Cardiac septum (tissue), 1 donor: ENCODE measurements around the gene PPEF1. TPM values are rescaled to one million over a fixed set of nuclear protein-coding genes. Genes with fewer than 3 reads are reported as not detected.

ENCODE experiments used
- DNase-seq: peaks from one replicate; pipeline ENCODE4 v3.0.0-alpha.2; 2020; ENCODE audit warnings: low spot score
- intact Hi-C: fragments of 100-400 bp; cut with DNase I; formaldehyde crosslinking; loops from one replicate; pipeline ENCODE4 v1.14.0; 2022
- long read RNA-seq: library from polyadenylated mRNA; unstranded; transcript quantifications from one replicate; pipeline ENCODE4 v2.0.0, GENCODE V29; 2021
- total RNA-seq: library from RNA; stranded (reverse); fragmentation: NEBNext Ultra II Directional; extraction: Animal tissue kit (Norgen Biotek cat#: 25700); gene quantifications from one replicate; pipeline ENCODE4 v1.2.1, GENCODE V29; 2021
- donor health status: DM: no; HTN: no; CAD: no.

PPEF1 gene
- total RNA-seq = 0.19 TPM
- long read RNA-seq = 0 reads

- intact Hi-C loops = no loop called here
- DNase-seq = no peak
Measured at GRCh38 chrX:18707426-18708049, at the start of gene PPEF1. PPEF1 (plus strand) TSS chrX:18707645; CDS start chrX:18707781, 136 bp downstream.

GRCh38 chrX:18661273-18661672 is 46.2 kb upstream of the PPEF1 start:
- no peak for DNase-seq
- intact Hi-C loops = no loop called here

- no peak for DNase-seq
- intact Hi-C loops = no loop called here
Measured at GRCh38 chrX:18664947-18665346, 42.5 kb upstream of the PPEF1 start.

GRCh38 chrX:18666614-18667013 is 40.8 kb upstream of the PPEF1 start:
- DNase-seq = no peak
- intact Hi-C loops = no loop called here

- intact Hi-C loops = no loop called here
- no peak for DNase-seq
Measured at GRCh38 chrX:18668071-18668835, 39.2 kb upstream of the PPEF1 start.

GRCh38 chrX:18672008-18672407 is 35.4 kb upstream of the PPEF1 start, which contains the start of gene RS1:
RS1 (minus strand) TSS chrX:18672108; CDS start chrX:18672068, 40 bp downstream.
- intact Hi-C loops = loop anchor here (5.0 kb wide), 1 partner anchor 215 kb away; no protein-coding TSS in a partner anchor
- DNase-seq = no peak

- intact Hi-C loops = loop anchor here (5.0 kb wide), 1 partner anchor 213 kb away; no protein-coding TSS in a partner anchor
- DNase-seq = no peak
Measured at GRCh38 chrX:18674417-18674787, 33.0 kb upstream of the PPEF1 start.

GRCh38 chrX:18674788-18675735 is 32.4 kb upstream of the PPEF1 start:
- intact Hi-C loops = loop anchor here (5.0 kb wide), 1 partner anchor 212 kb away; no protein-coding TSS in a partner anchor
- DNase-seq = peak; percentile 90

- DNase-seq = no peak
- intact Hi-C loops = no loop called here
Measured at GRCh38 chrX:18676050-18676449, 31.4 kb upstream of the PPEF1 start.

GRCh38 chrX:18676470-18676869 is 31.0 kb upstream of the PPEF1 start:
- DNase-seq = no peak
- intact Hi-C loops = no loop called here

- intact Hi-C loops = no loop called here
- DNase-seq = no peak
Measured at GRCh38 chrX:18677161-18677869, 30.1 kb upstream of the PPEF1 start.

- DNase-seq = no peak
- intact Hi-C loops = no loop called here
Measured at GRCh38 chrX:18681996-18682395, 25.4 kb upstream of the PPEF1 start.

GRCh38 chrX:18682979-18683387 is 24.5 kb upstream of the PPEF1 start:
- intact Hi-C loops = no loop called here
- DNase-seq = no peak

- no peak for DNase-seq
- intact Hi-C loops = no loop called here
Measured at GRCh38 chrX:18687856-18688495, 19.5 kb upstream of the PPEF1 start.

GRCh38 chrX:18691431-18691830 is 16.0 kb upstream of the PPEF1 start:
- DNase-seq = no peak
- intact Hi-C loops = no loop called here

GRCh38 chrX:18692541-18692940 is 14.9 kb upstream of the PPEF1 start:
- DNase-seq = no peak
- intact Hi-C loops = no loop called here

GRCh38 chrX:18696653-18697052 is 10.8 kb upstream of the PPEF1 start:
- DNase-seq = no peak
- intact Hi-C loops = no loop called here

GRCh38 chrX:18698737-18699650 is 8.5 kb upstream of the PPEF1 start:
- intact Hi-C loops = no loop called here
- no peak for DNase-seq
